ENCODE measurements around the gene ZBTB37. TPM values are rescaled to one million over a fixed set of nuclear protein-coding genes. Genes with fewer than 3 reads are reported as not detected.
"Not testable (repeated sequence)": the region's sequence is repeated elsewhere in the genome, so short reads cannot be mapped to it uniquely, and the experiment has no call there.

Gene ZBTB37
- total RNA-seq, 2 donors from 2014 or later = 8.8 to 14.3 TPM

- Histone ChIP-seq H3K9me3 (no peaks in the 10 kb centered on the region), H3K4me1 (ENCODE audit: control insufficient read depth in 1 of 2, low read depth in 2 of 2) (no peaks in the 10 kb centered on the region), H3K4me3 (no peak overlapping the region), H3K27ac (no peak overlapping the region), H3K27me3 (replicated peaks; ENCODE audit: insufficient read depth) (no peaks in the 10 kb centered on the region), H3K36me3 (no peaks in the 10 kb centered on the region)
- DNase-seq (ENCODE audit: low spot score) (no peak), ATAC-seq (ENCODE audit: insufficient number of reproducible peaks, low FRiP score, low read depth) (no peak)
- TF ChIP-seq CTCF (IDR thresholded peaks at IDR 0.05) = no peak
These were observed 49.7 kb downstream of the ZBTB37 start for GRCh38 chr1:173917635-173918493.

- ATAC-seq (ENCODE audit: insufficient number of reproducible peaks, low FRiP score, low read depth) = no peak
- Histone ChIP-seq H3K36me3 (no peaks in the 10 kb centered on the region), H3K9me3 (no peaks in the 10 kb centered on the region), H3K4me3 (no peak overlapping the region), H3K27me3 (replicated peaks; ENCODE audit: insufficient read depth) (no peaks in the 10 kb centered on the region), H3K27ac (no peak overlapping the region), H3K4me1 (ENCODE audit: control insufficient read depth in 1 of 2, low read depth in 2 of 2) (no peaks in the 10 kb centered on the region)
- TF ChIP-seq CTCF (IDR thresholded peaks at IDR 0.05) = no peak
- no peak for DNase-seq (ENCODE audit: low spot score)
These were observed 52.7 kb downstream of the ZBTB37 start for GRCh38 chr1:173920861-173921260.

- no peak overlapping the region for H3K27ac ChIP-seq
- no peaks in the 10 kb centered on the region for H3K9me3 ChIP-seq
- H3K27me3 ChIP-seq (replicated peaks; ENCODE audit: insufficient read depth) = no peaks in the 10 kb centered on the region
- H3K4me3 ChIP-seq = no peak overlapping the region
- no peak for TF ChIP-seq CTCF (IDR thresholded peaks at IDR 0.05)
- no peaks in the 10 kb centered on the region for H3K36me3 ChIP-seq
- ATAC-seq (ENCODE audit: insufficient number of reproducible peaks, low FRiP score, low read depth) (no peak), DNase-seq (ENCODE audit: low spot score) (no peak)
- no peaks in the 10 kb centered on the region for H3K4me1 ChIP-seq (ENCODE audit: control insufficient read depth in 1 of 2, low read depth in 2 of 2)
These were observed 57.4 kb downstream of the ZBTB37 start for GRCh38 chr1:173925306-173926242.

- ATAC-seq (ENCODE audit: insufficient number of reproducible peaks, low FRiP score, low read depth); H3K27me3 ChIP-seq (replicated peaks; ENCODE audit: insufficient read depth); H3K4me1 ChIP-seq (ENCODE audit: control insufficient read depth in 1 of 2, low read depth in 2 of 2); H3K36me3 ChIP-seq; H3K9me3 ChIP-seq; DNase-seq (ENCODE audit: low spot score); H3K4me3 ChIP-seq; H3K27ac ChIP-seq: not testable (repeated sequence)
These were observed 62.4 kb downstream of the ZBTB37 start for GRCh38 chr1:173930541-173930940.

- no peaks in the 10 kb centered on the region for H3K9me3 ChIP-seq
- H3K27ac ChIP-seq = no peak overlapping the region
- ATAC-seq (ENCODE audit: insufficient number of reproducible peaks, low FRiP score, low read depth) (no peak), DNase-seq (ENCODE audit: low spot score) (no peak)
- H3K4me1 ChIP-seq (ENCODE audit: control insufficient read depth in 1 of 2, low read depth in 2 of 2) = no peaks in the 10 kb centered on the region
- H3K27me3 ChIP-seq (replicated peaks; ENCODE audit: insufficient read depth) = no peaks in the 10 kb centered on the region
- no peak for TF ChIP-seq CTCF (IDR thresholded peaks at IDR 0.05)
- no peak overlapping the region for H3K4me3 ChIP-seq
- peaks cover 11% of the 10 kb centered on the region for H3K36me3 ChIP-seq
These were observed 66.3 kb downstream of the ZBTB37 start for GRCh38 chr1:173934440-173934839.

Measured in thoracic aorta (tissue), 2 donors.